ENCODE measurements around the gene C11orf97.
"Not testable (repeated sequence)": the region's sequence is repeated elsewhere in the genome, so short reads cannot be mapped to it uniquely, and the experiment has no call there.

C11orf97 gene

DNA sequence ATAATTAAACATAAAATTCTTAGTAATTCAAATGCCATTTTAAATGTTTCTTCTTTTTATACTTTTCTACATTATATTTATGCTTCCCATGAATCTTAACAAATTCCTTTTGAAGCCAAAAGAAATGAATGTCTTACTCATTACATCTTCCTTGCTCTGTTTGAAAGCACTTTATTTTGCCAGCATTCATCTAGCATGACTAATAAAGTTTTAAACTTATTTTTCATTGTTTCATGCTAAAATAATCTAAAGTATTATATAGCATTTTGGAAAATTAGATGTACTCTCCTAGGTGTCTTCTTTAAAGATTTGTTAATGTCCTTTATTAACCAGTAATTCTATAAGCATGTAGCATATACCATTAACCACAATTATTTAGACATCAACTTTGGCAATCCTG, 45.2 kb downstream of the C11orf97 start:
- no peak for DNase-seq

- DNase-seq = no peak
These were observed 45.7 kb downstream of the C11orf97 start for GRCh38 chr11:94557992-94558391.

- no peak for DNase-seq
These were observed 46.2 kb downstream of the C11orf97 start for GRCh38 chr11:94558468-94558867.

GRCh38 chr11:94558932-94559331, 46.7 kb downstream of the C11orf97 start:
- no peak for DNase-seq

DNA sequence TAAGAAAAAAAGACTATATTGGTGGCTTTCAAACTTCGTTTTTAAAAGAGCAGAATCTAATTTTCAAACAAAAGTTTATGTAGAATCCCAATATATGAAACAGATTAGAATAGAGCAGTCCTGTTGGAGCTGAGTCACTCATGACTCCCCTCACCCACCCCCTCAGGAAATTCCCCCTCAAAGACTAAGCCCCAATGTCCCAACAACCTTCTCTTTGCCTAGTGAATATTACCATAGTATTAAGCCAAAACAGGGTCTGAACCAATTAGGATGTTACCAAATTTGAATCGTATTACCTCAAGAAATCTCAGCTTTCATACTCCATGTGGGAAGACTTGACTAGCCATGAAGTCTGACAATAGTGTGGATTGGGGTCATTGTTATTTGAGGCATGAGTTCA, 47.1 kb downstream of the C11orf97 start:
- DNase-seq = no peak

- no peak for DNase-seq
These were observed 48.6 kb downstream of the C11orf97 start for GRCh38 chr11:94560834-94561233.

DNA sequence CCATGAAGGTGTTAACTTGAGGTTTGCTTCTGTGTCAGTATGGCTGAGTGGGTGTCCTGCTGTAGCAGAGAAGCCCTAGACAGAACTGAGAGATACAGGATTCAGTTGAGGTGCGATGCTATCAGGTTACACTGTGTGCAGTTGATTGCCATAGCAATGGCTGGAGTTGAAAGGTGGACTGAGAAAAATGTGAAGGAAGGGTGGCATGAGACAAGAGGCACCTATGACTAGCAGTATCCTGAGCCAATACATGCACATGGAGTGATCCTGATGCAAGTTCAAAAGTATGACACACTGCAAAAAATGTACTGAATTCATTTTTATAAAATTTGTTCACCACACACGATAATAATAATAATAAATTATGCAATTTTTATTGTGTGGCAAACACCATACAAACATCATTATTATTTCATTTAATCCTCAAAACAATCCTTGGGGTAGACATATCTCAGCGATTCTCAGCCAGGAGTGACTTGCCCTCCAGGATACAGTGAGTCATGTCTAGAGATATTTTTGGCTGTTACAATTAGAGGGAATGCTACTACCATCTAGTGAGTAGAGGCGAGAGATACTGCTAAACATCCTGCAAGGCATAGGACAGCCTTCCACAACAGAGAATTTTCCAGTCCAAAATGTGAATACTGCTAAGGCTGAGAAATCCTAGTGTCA, 51.1 kb downstream of the C11orf97 start:
- no peak for DNase-seq

- no peak for DNase-seq
These were observed 51.7 kb downstream of the C11orf97 start for GRCh38 chr11:94563848-94564467.

GRCh38 chr11:94567181-94567670, 55.0 kb downstream of the C11orf97 start, which contains the start of gene PIWIL4:
PIWIL4 (plus strand) TSS chr11:94567368; CDS start chr11:94567519, 151 bp downstream.
- DNase-seq = no peak

- no peak for DNase-seq
These were observed 55.9 kb downstream of the C11orf97 start for GRCh38 chr11:94568200-94568599.

DNA sequence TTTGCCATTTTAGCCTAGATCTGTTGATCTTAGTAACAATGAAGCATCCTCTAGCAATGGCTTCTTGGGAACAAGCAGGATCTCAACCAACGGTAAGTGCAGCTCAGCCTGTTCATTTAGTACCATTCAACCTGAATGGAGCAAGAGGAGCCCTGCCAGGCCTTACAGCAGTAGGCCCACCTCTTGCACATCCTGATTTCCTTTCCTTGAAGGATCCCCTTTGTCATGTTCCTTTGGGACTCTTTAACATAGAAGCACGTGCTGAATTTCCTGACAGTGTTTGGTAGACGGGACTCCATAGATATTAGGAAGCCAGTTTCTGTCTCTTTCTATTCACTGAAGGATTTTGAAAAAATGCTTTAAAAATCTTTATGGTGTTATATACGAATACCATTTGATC, 56.5 kb downstream of the C11orf97 start:
- no peak for DNase-seq

DNA sequence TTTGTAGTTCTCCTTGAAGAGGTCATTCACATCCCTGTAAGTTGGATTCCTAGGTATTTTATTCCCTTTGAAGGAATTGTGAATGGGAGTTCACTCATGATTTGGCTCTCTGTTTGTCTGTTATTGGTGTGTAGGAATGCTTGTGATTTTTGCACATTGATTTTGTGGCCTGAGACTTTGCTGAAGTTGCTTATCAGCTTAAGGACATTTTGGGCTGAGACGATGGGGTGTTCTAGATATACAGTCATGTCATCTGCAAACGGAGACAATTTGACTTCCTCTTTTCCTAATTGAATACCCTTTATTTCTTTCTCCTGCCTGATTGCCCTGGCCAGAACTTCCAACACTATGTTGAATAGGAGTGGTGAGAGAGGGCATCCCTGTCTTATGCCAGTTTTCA, 60.7 kb downstream of the C11orf97 start:
- not testable (repeated sequence) for DNase-seq

GRCh38 chr11:94574193-94574961, 62.1 kb downstream of the C11orf97 start:
- DNase-seq = peak in 1 of 56 donors; percentile 7

- DNase-seq = no peak
These were observed 64.0 kb downstream of the C11orf97 start for GRCh38 chr11:94576306-94576705.

GRCh38 chr11:94577841-94578240, 65.6 kb downstream of the C11orf97 start:
- DNase-seq = no peak
